Cerebellar nuclear complex (tissue), 1 donor: ENCODE measurements around the gene IGFL4.

Experiments
- DNase-seq, 2 experiments: peaks; one replicate each; lab custom pipeline; 2025; lab: John Stamatoyannopoulos, UW

Gene IGFL4

GRCh38 chr19:45994456-45994997, 46.3 kb downstream of the IGFL4 start:
- no peak for DNase-seq

DNA sequence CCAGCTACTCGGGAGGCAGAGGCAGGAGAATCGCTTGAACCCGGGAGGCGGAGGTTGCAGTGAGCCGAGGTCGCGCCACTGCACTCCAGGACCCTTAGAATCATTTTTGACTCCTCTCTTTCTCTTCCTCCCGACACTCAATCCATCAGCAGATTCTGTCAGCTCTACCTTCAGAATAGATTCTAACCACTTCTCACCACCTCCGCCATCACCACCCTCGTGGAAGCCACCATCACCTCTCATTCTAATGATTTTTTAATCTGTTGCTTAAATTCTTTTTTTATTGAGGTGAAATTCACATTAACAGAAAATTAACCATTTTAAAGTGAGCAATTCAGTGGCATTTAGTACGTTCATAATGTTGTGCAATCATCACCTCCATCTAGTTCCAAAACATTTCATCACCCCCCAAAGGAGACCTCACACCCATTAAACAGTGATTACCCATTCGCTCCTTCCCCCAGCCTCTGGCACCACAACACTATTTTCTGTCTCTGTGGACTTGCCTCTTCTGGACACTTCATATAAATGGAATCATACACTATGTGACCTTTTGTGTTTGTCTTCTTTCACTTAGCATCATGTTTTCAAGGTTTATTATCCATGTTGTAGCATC, 50.6 kb downstream of the IGFL4 start:
- no peak for DNase-seq
